ENCODE data around the gene RUFY2. TPM values are rescaled to one million over a fixed set of nuclear protein-coding genes. Genes with fewer than 3 reads are reported as not detected.
"Not testable (repeated sequence)": the region's sequence is repeated elsewhere in the genome, so short reads cannot be mapped to it uniquely, and the experiment has no call there.

Gene RUFY2
- total RNA-seq, 1 experiment from 2014 or later = 29.4 TPM

DNA sequence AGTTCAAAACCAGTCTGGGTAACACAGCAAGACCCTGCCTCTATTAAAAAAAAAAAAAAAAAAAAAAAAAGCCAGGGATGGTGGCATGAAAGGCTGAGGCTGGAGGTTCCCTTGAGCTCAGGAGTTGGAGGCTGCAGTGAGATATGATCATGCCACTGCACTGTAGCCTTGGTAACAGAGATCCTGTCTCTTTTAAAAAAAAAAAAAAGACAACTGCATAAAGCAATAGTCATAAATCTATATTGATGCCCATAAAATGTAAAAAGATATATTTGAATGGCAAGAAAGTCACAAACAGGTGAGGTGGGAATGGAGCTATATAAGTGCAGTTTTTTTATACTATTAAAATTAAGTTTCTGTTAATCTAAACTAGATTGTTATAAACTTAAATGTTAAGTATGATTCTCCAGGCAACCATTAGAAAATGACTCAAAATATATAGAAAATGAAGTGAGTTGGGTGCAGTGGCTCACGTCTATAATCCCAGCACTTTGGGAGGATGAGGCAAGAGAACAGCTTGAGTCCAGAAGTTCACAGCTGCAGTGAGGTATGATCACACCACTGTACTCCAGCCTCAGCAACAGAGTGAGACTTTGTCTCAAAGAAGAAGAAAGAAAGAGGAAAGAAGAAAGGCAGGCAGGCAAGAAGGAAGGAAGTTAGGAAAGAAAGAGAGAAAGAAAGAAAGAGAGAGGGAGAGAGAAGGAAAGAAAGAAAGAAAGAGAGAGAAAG is 88.6 kb downstream of the RUFY2 start:
- Mint-ChIP-seq H3K4me3 (ENCODE audit: low read depth, unreplicated experiment) (no peak overlapping the region), H3K4me1 (ENCODE audit: low read depth, unreplicated experiment) (peaks cover 12% of the 10 kb centered on the region), H3K27me3 (ENCODE audit: unreplicated experiment) (no peaks in the 10 kb centered on the region), H3K36me3 (ENCODE audit: insufficient read depth, unreplicated experiment) (peaks cover 4% of the 10 kb centered on the region), H3K9me3 (ENCODE audit: low read depth, unreplicated experiment) (peaks cover 3% of the 10 kb centered on the region), H3K27ac (ENCODE audit: unreplicated experiment) (no peak overlapping the region)
- intact Hi-C loops (cut with micrococcal nuclease; ENCODE audit: unreplicated experiment) = no loop called here
- CTCF ChIA-PET = interaction anchor here (0.6 kb wide), 2 partner anchors 215 to 484 kb away, joined by 3 read pairs; no protein-coding TSS in a partner anchor
- BruUV-seq (replicated peaks) = no TSS peak
- TF ChIP-seq, protein P1, sequence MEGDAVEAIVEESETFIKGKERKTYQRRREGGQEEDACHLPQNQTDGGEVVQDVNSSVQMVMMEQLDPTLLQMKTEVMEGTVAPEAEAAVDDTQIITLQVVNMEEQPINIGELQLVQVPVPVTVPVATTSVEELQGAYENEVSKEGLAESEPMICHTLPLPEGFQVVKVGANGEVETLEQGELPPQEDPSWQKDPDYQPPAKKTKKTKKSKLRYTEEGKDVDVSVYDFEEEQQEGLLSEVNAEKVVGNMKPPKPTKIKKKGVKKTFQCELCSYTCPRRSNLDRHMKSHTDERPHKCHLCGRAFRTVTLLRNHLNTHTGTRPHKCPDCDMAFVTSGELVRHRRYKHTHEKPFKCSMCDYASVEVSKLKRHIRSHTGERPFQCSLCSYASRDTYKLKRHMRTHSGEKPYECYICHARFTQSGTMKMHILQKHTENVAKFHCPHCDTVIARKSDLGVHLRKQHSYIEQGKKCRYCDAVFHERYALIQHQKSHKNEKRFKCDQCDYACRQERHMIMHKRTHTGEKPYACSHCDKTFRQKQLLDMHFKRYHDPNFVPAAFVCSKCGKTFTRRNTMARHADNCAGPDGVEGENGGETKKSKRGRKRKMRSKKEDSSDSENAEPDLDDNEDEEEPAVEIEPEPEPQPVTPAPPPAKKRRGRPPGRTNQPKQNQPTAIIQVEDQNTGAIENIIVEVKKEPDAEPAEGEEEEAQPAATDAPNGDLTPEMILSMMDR (IDR thresholded peaks at IDR 0.05; ENCODE audit: unreplicated experiment) = no peak
- no peak for DNase-seq

DNA sequence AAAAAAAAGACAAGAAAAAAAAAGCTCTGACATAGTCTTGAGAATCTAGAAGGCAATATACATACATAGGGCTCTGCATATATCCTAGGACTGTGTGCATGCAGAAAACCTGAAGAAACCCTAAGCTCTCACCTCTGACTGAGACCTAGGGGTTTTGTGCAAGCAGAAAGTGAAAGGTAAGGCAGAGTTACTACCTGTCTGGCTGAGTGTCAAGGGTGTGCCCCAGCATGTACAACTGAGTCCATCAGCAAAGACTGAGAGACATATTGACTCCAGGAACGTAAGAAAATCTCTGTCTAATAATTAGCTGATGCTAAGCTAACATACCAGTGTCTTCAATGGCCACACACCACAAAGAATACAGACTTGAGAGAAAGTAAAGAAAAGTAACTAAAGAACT is 91.5 kb downstream of the RUFY2 start:
- DNase-seq = no peak
- no TSS peak for BruUV-seq (replicated peaks)
- no peak overlapping the region for H3K27ac Mint-ChIP-seq (ENCODE audit: unreplicated experiment)
- H3K9me3 Mint-ChIP-seq (ENCODE audit: low read depth, unreplicated experiment) = peaks cover 3% of the 10 kb centered on the region
- peaks cover 4% of the 10 kb centered on the region for H3K36me3 Mint-ChIP-seq (ENCODE audit: insufficient read depth, unreplicated experiment)
- TF ChIP-seq, protein P1 (IDR thresholded peaks at IDR 0.05; ENCODE audit: unreplicated experiment) = no peak
- H3K4me1 Mint-ChIP-seq (ENCODE audit: low read depth, unreplicated experiment) = peaks cover 12% of the 10 kb centered on the region
- intact Hi-C loops (cut with micrococcal nuclease; ENCODE audit: unreplicated experiment) = no loop called here
- H3K4me3 Mint-ChIP-seq (ENCODE audit: low read depth, unreplicated experiment) = no peak overlapping the region
- no peaks in the 10 kb centered on the region for H3K27me3 Mint-ChIP-seq (ENCODE audit: unreplicated experiment)
- CTCF ChIA-PET = interaction anchor here (0.7 kb wide), 1 partner anchor 266 kb away, joined by 4 read pairs; no protein-coding TSS in a partner anchor

DNA sequence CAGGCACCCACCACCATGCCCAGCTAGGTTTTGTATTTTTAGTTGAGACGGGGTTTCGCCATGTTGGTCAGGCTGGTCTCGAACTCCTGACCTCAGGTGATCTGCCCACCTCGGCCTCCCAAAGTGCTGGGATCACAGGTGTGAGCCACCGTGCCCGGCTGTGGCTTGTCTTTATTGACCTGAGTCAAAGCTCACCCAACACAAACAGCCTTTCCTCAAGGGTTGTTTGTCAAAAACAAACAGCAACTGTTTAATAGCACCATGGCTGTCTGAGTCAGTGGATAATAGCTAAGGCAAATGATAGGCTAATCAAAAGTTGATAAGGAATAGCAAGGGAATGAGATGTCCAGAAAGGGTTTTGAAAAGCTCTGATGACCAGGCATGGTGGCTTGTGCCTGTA is 92.1 kb downstream of the RUFY2 start:
- DNase-seq; H3K36me3 Mint-ChIP-seq (ENCODE audit: insufficient read depth, unreplicated experiment); H3K9me3 Mint-ChIP-seq (ENCODE audit: low read depth, unreplicated experiment); BruUV-seq (replicated peaks); H3K4me3 Mint-ChIP-seq (ENCODE audit: low read depth, unreplicated experiment); intact Hi-C loops (cut with micrococcal nuclease; ENCODE audit: unreplicated experiment); H3K27ac Mint-ChIP-seq (ENCODE audit: unreplicated experiment); H3K27me3 Mint-ChIP-seq (ENCODE audit: unreplicated experiment): not testable (repeated sequence)
- CTCF ChIA-PET = interaction anchor here (0.7 kb wide), 1 partner anchor 267 kb away, joined by 4 read pairs; no protein-coding TSS in a partner anchor
- peaks cover 12% of the 10 kb centered on the region for H3K4me1 Mint-ChIP-seq (ENCODE audit: low read depth, unreplicated experiment)

DNA sequence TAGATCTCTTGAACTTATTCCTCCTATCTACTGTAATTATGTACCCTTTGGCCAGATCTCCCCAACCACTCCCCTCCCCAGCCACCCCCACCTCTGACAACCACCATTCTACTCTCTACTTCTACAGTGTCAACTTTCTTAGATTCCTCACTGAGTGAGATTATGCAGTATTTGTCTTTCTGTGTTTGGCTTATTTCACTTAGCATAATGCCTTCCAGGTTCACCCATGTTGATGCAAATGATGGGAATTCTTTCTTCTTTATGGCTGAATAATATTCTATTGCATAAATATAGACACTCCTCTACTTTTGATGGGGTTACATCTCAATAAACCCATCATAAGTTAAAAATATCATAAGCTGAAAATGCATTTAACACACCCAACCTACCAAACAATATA is 96.5 kb downstream of the RUFY2 start:
- intact Hi-C loops (cut with micrococcal nuclease; ENCODE audit: unreplicated experiment) = no loop called here
- CTCF ChIA-PET = interaction anchor here (1.4 kb wide), 1 partner anchor 13 kb away, joined by 3 read pairs; no protein-coding TSS in a partner anchor
- no peak overlapping the region for H3K4me3 Mint-ChIP-seq (ENCODE audit: low read depth, unreplicated experiment)

More for the DNA sequence above, 96.5 kb downstream of the RUFY2 start:
- TF ChIP-seq, protein P1 (IDR thresholded peaks at IDR 0.05; ENCODE audit: unreplicated experiment) = no peak
- no TSS peak for BruUV-seq (replicated peaks)
- DNase-seq = no peak
- Mint-ChIP-seq H3K4me1 (ENCODE audit: low read depth, unreplicated experiment) (peaks cover 13% of the 10 kb centered on the region), H3K27ac (ENCODE audit: unreplicated experiment) (no peak overlapping the region), H3K27me3 (ENCODE audit: unreplicated experiment) (no peaks in the 10 kb centered on the region), H3K9me3 (ENCODE audit: low read depth, unreplicated experiment) (no peaks in the 10 kb centered on the region), H3K36me3 (ENCODE audit: insufficient read depth, unreplicated experiment) (no peaks in the 10 kb centered on the region)

Measured in Calu3 (cell line).